Effector CD8-positive, alpha-beta T cell (primary cell): Measurements from ENCODE around the gene FRAS1.
"Not testable (repeated sequence)": the region's sequence is repeated elsewhere in the genome, so short reads cannot be mapped to it uniquely, and the experiment has no call there.

ENCODE experiments used
- DNase-seq: peaks from one replicate; lab custom pipeline; 2025; lab: John Stamatoyannopoulos, UW

The FRAS1 gene

DNA sequence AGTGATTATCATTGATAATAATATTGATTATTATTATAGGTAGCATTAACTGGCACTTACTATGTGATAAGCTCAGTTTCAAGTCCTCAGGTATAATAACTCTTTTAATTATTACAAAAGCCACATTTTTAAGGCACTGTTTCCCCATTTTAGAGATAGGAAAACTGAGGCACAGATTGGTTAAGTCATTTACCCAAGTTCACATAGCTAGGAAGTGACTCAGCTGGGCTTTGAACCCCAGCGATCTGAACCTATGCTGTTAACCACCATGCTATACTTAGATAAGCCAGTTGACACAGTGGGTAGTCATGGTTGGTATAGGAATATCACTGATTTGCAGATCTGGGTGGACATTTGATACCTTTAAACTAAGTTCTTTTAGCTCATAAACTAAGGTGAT lies 110.4 kb downstream of the FRAS1 start:
- DNase-seq = no peak

DNA sequence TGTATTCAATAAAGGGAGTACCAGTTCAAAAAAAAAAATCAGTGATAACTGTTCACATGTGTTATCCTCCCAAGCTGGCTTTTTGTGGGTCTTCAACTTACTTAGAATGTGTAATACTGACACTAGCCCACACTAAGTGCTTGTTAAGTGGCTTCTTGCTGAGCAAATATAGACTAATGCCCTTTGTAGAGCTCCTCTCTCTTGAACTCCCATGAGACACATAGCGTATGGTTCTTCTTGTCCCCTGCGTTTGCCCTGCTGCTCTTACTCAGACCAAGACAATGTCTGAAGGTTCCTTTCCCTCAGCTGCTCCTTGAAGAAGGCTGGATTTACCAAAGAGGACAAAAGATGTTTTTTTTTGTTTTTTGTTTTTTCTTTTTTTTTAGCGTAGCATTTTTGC lies 110.9 kb downstream of the FRAS1 start:
- no peak for DNase-seq

DNA sequence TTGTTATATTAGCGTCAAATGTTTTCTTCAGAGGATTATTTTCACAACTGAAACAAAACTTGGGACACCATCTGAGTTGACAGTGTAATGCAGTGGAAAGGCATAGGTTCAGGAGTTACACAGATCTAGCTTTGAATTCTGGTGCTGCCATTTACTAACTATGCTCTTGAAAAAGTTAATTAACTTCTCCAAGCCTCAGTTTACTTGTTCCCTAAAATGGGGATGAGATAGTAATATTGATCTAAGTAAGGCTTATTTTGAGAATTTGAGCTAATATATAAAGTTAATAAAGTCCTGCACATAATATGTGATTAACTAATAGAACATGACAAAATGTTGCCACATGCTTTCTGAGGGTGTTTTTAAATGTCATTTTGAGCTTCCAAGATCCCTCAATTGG lies 112.6 kb downstream of the FRAS1 start:
- DNase-seq = no peak

DNA sequence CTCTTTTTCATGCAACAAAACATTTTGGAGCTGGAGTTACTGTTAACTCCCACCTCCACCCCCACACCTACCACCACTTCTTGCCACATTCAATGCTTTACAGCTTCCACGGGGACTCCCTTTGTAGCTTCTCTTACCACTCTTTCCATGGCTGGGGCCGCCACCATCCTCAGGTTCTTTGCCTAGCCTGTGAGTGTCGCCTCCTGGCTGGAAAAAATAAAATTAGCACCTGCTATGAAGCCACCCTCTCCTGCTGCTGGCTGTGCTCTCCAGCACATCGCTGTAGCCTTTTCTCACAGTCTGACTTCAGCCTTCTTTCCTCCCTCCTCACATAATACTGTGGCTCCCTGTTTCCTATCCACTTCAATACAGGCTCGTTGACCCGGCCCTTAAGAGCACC lies 114.4 kb downstream of the FRAS1 start:
- DNase-seq = no peak

DNA sequence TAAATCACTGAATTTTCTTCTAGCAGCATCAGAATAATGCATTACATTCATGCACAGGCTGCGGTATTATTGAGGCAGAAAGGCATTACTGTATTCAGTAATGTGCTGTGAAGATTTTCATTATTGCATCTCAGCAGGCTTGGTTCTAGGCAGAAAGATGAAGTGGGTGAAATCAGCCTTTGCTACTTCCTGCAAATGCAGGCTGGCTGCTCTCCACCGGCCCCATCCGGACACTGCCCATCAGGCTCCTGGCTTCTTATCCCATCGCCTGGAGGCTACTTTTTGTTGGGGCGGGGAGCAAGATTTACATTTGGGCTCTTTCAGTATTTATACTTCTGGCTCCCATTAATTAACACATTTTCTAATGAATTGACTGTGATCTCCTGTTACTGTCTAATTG lies 117.8 kb downstream of the FRAS1 start:
- DNase-seq = no peak

DNA sequence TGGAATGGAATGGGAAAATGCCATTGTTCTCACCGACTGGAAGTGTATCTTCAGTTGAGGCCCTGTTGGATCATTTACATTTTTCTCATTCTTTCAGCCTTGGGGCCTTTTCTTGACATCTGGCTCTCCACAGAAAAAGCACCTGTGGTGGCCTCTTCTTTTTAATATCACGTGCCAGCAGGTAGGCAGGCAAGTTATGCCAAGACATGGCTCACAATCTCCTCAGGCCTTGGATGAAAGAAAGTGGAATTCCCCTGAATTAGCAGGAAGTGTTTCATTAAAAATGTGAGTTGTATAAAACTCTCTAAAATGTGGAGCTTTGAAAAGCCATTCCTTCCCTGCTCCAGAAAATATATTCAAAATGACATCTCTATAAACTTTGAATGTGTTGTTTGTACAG lies 122.1 kb downstream of the FRAS1 start:
- no peak for DNase-seq

DNA sequence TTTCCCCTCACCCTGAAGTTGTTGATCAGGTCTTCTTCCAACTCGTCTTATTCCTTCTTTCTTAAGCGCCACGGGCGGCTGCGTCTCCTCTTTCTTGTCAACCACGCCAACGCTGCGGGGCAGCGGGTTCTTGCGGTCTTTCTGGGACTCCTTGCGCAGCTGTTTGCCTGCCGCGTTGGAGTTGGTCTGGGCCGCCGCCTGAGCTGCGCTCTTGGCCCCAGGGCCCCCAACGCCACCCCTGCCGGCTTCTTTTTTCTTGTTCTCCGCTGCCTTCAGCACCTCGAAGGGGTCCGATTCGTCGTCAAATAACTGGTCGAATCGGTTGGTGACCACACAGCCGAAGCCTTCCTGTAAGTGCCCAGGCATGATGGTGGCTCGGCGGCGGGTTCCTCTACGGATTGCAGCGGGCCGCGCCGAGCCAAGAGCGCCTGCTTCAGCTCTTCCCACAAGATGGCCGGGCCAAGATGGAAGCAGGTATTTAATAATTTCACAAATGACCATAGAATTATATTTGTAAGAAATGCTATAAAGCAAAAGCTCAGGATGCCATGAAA lies 124.6 kb downstream of the FRAS1 start:
- not testable (repeated sequence) for DNase-seq

DNA sequence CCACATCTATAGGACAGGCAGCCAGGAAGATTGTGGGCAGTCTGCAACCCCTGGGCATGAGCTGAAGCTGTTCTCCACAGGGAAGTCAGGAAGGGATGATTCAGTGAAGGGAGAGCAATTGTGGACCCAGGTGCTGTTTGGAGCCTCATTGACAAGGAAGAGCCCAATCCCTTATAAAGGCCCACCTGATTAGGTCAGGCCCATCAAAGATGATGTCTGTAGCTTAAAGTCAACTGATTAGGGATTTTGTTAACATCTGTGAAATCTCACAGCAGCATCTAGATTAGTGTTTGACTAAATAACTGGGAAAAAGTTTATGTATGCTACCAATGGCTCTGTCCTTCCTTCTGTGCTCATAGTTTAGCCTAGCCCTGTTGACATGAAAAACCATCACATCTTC lies 127.5 kb downstream of the FRAS1 start:
- DNase-seq = no peak

DNA sequence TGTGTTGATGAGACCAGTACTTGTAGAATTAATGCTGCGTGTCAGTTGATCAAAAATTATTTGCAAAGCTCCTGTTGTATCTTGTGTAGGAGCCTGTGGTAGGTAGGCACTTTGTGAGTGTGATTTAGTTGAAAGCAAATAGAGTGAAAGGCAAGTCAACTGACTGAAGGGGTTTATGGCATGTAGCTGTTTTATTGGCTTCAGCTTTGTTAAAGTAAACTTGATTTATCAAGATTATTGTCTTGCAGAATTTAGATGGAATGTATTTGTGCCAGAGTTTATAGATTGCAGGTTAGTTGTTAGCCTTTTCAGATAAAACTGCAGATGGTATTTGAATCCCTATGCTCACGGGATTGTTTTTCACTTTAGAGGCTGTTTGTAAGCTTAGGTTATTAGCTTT lies 128.0 kb downstream of the FRAS1 start:
- DNase-seq = no peak

DNA sequence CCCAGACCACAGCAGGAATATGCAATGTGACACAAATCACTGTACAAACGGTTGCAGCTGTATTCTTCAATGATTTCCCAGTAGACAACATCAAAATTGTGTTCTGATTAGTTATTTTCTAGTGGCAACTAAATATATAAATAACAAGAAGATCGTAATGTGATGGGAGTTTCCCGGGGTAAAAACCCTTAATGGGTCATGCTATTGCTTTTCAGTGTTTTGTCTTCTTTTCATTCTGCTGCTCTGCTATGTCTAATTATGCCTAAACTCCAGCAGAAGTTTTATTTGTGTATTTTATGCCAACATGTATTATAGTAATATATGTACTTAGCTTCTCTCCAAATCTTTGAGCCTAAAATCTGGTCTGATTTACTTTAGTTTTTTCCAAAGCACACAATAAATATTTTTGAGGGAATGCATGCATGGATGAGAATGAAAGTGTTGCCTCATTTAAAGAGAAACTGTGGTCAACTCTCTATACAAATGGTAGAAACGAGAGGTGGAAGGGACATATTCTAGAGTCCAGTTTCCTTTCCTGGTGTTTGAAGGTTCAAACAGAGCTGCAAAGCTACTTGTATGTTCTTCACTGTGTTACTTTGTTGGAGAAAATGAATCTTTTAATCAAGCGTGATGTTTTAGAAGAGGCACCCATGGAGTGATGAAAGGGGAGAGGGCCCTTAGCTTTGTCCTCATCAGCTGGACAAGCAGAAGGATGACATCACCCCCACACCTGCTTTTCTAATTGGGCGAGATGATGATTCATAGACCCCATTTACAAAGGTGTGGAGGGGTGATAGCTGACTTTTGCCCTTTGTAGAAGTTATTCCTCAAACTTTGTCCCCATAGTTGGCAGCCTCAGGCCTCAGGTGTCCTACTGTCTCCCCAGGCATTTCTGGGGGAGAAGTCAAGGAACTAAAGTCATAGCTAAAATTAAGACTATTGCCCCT lies 129.7 kb downstream of the FRAS1 start:
- no peak for DNase-seq

DNA sequence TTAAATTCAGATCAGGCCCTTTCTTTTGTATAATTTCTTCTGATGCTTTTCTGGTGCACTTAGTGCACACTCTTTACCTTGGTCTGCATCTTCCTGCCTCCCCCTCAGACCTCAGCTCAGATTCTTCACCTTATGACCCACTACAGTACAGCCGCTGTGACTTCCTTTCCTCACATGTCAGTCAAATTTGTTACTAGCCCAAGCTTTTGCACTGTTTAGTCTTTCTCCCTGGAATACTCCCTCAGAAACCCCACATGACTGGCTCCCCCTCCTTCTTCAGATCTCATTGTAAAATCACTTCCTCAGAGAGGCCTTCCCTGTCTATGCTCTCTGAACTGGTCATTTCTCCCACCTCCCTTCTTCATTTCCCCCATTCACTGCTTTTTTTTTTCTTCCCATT lies 132.9 kb downstream of the FRAS1 start:
- no peak for DNase-seq

DNA sequence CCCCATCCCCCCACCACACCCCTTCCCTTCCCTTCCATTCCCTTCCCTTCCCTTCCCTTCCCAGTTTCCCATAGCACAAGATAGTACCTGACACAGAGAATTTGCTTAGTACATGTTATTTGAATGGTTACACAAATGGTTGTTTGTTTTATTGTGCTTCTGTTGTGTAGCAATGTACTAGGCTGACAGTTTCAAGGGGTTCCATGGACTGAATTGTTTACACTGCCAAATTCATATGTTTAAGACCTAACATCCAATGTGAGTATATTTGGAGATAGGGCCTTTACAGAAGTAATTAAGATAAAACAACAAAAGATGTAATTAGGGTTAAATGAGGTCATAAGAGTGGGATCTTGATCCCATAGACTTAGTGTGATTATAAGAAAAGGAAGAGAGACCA lies 133.5 kb downstream of the FRAS1 start:
- no peak for DNase-seq

DNA sequence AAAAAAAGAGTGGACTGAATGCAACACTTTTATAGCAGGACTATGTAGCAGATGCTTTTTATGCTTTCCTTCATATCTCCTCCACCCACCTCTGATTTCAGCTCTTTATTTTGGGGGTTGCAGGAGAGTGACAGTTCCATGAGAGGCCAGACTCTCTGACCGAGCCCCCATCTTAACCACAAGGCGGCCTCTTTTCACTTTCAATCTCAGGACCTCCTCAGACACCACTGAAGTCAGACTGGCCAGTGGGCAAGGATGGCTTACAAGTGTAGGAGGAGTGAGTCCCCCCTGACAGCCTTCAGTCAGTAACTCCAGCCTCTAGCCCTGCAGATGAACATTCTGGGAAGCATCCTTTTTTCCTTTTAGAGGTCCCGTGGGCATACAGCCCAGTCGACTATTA lies 140.8 kb downstream of the FRAS1 start:
- DNase-seq = no peak

DNA sequence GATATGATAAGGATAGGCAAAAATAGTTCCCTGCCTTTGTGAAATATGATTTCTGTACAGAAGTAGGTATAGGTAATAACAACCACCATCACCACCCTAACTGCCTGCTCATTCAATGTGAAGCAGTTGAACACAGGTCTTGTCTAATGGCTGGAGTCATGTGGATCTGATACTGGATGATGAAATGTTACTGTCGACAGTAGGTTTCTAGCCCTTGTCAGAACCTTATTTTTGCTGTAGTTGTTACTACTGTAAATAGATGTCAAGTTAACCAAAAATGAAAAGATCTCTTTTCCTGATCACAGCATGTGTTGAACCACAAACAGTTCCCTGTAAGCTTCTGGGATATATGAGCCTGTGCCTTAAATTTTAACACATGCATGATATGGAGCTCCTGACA lies 142.9 kb downstream of the FRAS1 start:
- no peak for DNase-seq

DNA sequence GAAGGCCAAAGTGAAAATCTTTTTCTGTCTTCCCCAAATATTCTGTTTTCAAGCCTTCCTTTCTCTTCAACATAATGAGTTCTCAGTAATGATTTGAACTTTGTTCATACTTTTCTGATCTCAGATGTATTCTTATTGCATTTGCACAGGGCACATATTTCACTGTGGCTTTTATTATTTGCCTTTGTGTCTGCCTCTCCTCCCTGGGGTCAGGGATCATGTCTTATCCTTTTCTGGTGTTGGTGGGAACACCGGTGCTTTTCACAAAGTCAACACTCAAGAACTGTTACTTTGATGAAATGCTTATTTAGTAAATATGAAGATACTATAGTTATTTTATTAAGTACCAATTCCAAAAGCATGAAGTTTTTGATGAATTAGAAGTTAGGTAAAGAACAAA lies 143.8 kb downstream of the FRAS1 start:
- DNase-seq = no peak

DNA sequence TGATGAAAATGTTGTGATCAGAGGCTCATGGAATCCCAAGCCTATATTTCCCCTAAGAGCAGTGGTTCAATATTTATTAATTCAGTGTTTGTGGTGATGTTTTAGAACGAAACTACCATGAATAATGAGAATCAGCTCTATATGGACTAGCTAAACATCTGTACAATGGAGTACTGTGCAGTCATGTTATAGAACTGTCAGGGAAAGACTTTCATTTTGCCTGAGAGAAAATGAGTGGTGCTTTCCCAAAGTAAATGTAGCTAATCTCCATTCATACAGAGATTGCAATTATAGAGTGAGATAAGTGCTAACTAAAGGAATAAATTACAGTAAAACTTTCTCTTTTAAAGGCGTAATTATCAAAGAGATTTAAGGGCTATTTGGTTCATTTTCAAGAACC lies 147.1 kb downstream of the FRAS1 start:
- DNase-seq = no peak

DNA sequence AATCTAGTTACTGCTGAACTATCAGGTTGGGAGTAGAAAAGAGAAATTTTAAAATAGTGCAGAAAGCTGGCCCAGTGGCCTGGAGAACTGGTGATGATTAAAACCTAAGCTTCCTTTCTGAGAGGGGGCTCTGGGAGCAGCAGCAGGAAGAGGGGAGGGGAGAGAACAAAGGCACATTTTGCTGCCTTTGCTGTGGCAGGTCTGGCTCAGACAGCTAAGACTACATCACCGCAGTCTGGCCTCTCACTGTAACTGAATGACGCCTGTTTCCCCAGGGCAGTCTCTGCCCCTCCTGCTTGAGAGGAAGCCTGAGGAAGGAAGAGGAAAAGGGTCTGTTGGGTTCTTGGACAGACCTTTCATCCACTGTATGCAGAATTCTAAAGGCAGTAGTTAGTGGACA lies 148.5 kb downstream of the FRAS1 start:
- DNase-seq = no peak

DNA sequence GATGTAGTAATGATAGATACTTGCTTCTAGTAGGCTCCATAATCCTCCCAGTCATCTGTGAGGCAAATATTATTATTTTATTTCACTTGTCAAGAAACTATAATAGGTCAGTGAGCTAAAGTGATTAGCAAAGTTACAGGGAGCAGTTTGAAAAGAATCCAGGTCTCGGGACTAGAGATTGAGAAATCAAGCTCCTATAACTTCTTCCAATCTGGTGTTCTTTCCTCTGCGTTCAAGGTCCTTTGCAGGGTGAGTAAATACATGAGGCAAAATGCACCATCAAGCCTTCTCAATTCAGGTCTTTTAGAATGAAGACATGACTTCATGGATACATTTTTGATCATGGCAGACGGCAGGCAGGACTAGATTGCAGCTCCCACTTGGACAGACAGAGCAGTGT lies 150.4 kb downstream of the FRAS1 start:
- no peak for DNase-seq

DNA sequence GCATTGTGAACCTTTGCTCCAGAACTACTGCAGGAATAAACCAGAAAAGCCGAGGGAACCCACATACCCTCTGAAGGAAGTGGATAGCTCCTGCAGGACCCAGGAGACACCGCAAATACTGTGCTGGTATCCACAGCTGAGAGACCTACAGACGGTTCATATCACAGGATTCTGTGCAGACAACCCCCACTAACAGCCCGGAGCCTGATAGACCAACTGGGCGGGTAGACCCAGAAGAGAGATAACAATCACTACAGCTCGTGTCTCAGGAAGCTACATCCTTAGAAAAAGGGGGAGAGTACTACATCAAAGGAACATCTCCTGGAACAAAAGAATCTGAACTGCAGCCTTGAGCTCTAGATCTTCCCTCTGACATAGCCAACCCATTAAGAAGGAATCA lies 150.8 kb downstream of the FRAS1 start:
- DNase-seq = no peak

DNA sequence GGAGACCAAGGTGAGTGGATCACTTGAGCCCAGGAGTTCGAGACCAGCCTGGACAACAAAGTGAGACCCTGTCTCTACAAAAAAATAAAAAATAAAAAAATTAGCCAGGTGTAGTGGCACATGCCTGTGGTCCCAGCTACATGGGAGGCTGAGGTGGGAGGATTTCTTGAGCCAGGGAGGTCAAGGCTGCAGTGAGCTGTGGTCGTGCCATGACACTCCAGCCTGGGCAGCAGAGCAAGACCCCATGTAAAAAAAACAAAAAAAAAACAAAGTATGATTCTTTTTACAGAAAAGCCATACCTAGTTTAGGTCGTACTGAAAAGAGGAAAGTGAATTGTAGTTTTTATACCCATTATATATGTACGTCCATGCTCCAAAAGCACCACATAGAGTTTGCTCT lies 151.8 kb downstream of the FRAS1 start:
- not testable (repeated sequence) for DNase-seq

DNA sequence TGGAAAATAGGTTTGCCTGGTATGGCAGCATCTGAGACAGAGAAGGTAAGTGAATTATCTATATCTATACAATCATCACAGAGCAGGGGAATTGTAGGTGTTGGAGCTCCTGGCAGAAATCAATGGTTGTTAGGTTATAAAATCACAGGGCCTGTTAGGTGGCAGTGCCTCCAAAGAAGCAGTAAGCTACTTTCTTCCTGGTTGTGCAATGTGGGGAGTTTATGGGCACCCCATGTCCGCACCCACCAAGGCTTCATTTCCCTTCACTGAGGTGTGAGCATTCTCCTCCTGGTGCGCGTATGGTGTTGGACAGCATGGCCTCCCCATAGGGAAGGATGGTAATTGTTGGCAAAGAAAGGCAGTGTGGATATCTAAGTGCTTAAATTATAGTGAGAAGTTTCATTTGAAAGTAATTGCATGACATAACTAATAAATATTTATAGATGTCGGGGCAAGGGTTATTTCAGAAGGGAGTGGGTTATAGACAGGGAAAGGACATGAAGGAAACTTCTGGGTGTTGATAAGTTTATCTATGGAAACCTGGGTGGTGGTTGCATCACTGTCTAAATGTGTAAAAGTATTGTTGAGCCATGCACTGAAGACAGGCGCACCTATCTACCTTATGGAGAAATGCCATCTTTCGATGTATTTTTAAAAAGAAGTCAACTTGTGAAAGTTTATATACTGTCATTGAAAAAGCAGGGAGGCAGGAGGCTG lies 153.7 kb downstream of the FRAS1 start:
- DNase-seq = no peak

DNA sequence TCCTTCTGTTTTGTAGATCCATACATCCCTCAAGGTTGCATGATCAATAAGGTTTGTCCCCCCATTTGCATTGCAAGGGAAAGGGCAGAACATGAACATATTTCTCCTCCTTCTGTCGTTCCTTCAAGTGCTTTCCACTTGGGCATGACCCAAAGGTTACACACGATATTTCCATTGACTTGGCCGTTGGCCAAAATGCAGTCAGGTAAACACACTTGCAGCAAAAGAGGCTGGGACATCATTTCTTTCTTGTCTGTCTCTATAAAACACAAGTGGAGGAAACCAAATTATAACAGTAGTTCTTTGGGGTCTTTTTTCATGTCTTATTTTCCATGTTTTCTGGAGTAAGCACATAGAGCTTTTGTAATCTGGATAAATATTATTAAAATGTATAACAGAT lies 156.1 kb downstream of the FRAS1 start:
- DNase-seq = no peak

DNA sequence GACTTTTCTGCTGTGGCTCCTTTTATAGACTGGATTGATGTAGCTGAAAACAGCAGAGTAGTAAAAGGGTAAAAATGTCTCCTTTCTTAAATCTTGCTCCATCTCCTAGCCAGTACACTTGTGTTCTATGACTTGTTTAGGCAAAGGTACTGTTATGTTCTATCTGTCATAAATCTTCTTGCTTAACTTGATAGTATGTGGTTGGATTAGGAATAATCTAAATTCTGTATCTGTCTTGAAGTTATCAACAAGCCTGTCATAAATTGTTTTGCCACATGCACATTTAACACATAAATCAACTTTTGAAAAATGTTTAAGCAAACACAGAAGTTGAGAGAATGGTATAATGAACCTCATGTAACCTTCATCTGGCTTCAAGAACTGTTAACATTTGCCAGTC lies 157.0 kb downstream of the FRAS1 start:
- DNase-seq = no peak
